Astrocyte of the cerebellum (primary cell): ENCODE results near the gene ARHGEF10L.

Source experiments
- DNase-seq: peaks from one replicate; pipeline ENCODE4 v3.0.0-alpha.2; 2011; ENCODE audit warnings: low read depth
- H3K4me3 ChIP-seq: 2 replicates; pipeline ENCODE4 v1.5.1; 2011; ENCODE audit warnings: mild to moderate bottlenecking, low read depth, low read length, moderate library complexity
- CTCF ChIP-seq: IDR thresholded peaks from 2 replicates; pipeline ENCODE4 v1.5.1; 2012; ENCODE audit warnings: low read length, low read depth, moderate library complexity, mild to moderate bottlenecking; ENCODE audit errors: missing control alignments
- in situ Hi-C: cut with HindIII; loops from 2 replicates; pipeline ENCODE4 v1.10.0; 2017; ENCODE audit warnings: low sequenced_read_pairs

The ARHGEF10L gene

GRCh38 chr1:17617787-17618557 lies 78.5 kb downstream of the ARHGEF10L start:
- DNase-seq: no peak
- TF ChIP-seq CTCF: no peak
- in situ Hi-C loops: no loop called here
- H3K4me3 ChIP-seq: no peak overlapping the region

GRCh38 chr1:17618558-17619247 lies 79.2 kb downstream of the ARHGEF10L start:
- H3K4me3 ChIP-seq: no peak overlapping the region
- in situ Hi-C loops: no loop called here
- no peak for TF ChIP-seq CTCF
- DNase-seq: no peak

GRCh38 chr1:17620448-17620847 lies 81.0 kb downstream of the ARHGEF10L start:
- in situ Hi-C loops: no loop called here
- DNase-seq: no peak
- no peak overlapping the region for H3K4me3 ChIP-seq
- no peak for TF ChIP-seq CTCF

- in situ Hi-C loops: no loop called here
- H3K4me3 ChIP-seq: no peak overlapping the region
- no peak for TF ChIP-seq CTCF
- DNase-seq: no peak
These were observed 82.2 kb downstream of the ARHGEF10L start for GRCh38 chr1:17621691-17622090.

- no peak overlapping the region for H3K4me3 ChIP-seq
- DNase-seq: no peak
- in situ Hi-C loops: no loop called here
- TF ChIP-seq CTCF: no peak
These were observed 83.3 kb downstream of the ARHGEF10L start for GRCh38 chr1:17622823-17623222.

GRCh38 chr1:17624611-17625233 lies 85.2 kb downstream of the ARHGEF10L start:
- in situ Hi-C loops: no loop called here
- no peak for TF ChIP-seq CTCF
- no peak overlapping the region for H3K4me3 ChIP-seq
- DNase-seq: peak; percentile 16
